Stimulated activated CD8-positive, alpha-beta memory T cell treated with anti-CD3 and anti-CD28 coated beads, Interleukin-12 subunit alpha, Interleukin-12 subunit beta, amount 100 ng/mL, for 4 hours (primary cell): ENCODE results near the gene ALDH1A3.

ENCODE experiments used
- DNase-seq: peaks from one replicate; pipeline ENCODE4 v3.0.0-alpha.2; 2020; ENCODE audit warnings: low read depth

The ALDH1A3 gene

DNA sequence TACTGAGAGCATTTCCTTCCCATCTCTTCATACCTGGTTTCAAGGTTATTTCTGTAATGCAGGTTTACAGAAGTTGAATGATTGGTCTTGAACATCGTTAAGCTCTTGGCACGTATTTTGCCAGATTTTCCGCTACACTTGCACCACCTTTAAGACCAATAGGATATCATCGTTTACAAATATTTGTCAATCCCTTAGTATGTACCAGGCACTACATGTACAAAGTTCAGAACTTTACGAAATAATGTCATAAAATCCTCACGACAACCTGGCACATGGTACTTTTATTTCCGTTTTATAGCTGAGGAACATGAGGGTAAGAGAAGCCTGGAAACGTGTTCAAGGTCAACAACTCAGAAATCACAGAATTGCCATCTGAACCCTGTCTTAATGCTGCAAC lies 45.8 kb downstream of the ALDH1A3 start:
- no peak for DNase-seq

DNA sequence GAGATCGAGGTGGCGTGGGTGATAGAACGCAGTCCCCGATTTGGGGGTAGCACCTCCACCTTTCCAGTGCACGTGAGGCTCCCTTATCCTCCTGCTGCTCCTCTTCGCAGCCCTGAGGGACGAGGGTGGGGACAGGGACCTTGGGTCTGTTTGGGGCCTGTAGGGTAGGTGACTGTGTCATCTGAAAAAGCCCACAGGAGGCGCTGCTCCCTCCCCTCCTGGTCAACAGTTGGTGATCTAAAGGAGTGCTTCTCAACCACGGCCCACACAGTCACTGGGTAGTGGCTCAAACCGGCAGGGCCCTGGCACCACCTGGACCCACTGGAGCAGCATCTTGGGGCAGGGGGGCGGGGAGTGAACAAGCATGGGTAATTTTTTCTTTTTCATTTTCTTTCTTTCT lies 46.6 kb downstream of the ALDH1A3 start:
- no peak for DNase-seq

DNA sequence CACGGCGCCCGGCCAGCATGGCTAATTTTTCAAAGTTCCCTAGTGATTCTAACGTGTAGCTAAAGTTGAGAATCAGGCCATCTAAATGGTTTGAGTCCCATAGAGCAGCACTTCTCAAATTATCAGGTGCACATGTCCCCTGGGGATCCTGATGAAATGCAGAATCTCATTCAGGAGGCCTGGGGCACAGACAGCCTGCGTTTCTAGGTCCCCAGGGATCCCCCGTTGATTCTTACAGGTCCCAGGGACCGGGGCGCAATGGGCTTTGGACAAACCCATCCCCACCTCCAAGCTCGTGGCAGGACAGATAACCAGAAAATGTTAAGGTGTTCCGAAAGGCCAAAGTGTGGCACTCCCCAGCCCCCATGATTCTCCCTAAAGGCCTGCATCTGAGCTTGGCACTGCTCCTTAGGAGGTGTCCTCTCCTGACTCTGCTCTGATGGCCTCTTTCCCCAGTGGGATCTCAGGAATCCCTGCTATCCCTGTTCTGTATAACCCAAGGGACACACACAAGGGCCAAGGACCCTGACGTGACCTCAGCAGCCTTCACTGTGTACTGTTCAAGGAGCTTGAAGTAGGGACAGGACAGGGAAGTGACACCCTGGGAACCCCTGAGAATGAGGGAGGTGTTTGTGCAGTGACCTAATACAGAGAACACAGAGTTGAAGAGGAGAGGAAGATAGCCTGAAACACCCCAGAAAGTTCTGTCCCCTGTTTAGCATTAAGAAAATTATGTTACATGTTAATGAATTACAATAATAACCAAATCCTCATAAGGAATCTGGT lies 47.5 kb downstream of the ALDH1A3 start:
- no peak for DNase-seq

DNA sequence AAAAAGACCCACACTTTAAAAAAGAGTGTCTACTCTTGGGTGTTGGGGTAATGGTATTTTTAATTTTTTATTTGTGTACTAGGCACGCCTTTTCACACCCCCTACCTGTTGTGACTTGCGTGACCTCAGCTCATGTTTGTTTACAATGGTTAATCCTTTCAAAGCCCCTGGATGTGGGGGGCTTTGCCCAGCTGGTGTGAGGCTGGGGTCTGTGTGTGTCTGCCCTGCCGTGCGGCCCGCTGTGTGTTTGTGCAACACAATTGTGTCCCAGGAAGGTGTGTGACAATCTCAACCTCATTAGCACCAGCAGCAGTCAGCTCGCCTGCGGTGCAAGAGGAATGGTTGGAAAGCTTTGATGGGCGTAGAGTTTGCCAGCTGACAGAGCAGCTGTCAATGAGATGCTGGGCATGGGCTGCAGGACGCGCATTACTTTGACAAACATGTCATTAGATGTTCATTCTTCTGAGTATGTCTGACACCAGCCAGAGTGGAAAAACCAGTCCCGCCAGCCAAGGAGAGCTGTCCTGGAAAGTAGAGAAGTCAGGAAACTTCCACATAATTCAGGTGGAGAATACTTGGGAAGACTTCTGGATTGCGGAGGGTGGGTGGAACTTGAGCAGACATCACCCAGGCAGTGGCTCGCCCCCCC lies 49.1 kb downstream of the ALDH1A3 start:
- no peak for DNase-seq

DNA sequence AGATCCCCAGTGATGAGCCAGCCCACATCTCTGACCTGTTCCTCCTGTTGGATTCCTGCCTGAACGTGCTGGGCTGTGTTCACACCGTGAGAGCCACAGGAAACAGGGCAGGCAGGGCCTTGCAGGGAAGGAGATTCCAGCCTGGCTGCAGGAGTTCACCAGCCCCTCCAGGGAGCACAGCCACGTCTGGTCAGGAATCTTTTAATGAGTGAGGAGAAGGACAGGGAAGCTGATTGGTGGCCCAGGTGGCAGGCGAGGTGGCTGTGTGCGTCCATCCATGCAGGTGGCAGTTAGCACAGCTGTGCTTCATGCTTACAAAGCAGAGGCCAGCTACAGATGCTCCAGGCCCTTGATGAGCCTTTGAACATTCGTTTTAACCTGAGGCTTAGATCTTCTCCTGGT lies 50.0 kb downstream of the ALDH1A3 start:
- DNase-seq: no peak

DNA sequence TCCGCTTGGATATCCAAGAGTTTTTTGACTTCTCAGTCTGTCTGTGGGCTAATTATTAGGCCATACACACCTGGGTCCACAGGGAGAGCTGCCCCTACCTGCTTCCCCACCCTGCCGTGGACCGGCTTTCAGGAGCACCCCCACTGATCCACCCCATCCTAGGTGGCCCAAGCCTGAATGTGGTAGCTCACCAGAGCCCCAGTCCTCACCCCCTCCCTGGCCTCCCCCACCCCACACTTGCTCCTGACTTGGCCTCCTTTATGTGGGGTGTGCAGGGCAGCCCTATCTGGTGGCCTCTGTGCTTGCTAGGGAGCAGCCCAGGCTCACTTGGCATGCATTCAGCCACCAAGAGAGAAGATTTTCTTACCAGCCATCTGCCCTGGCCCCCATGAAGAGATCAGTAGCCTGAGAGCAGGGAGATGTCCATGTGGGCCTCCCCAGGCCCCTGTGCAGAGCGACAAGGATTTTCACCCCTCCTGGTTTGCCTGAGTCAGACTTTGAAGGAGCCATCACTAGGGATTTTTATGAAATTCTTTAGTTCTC lies 50.7 kb downstream of the ALDH1A3 start:
- DNase-seq: no peak

DNA sequence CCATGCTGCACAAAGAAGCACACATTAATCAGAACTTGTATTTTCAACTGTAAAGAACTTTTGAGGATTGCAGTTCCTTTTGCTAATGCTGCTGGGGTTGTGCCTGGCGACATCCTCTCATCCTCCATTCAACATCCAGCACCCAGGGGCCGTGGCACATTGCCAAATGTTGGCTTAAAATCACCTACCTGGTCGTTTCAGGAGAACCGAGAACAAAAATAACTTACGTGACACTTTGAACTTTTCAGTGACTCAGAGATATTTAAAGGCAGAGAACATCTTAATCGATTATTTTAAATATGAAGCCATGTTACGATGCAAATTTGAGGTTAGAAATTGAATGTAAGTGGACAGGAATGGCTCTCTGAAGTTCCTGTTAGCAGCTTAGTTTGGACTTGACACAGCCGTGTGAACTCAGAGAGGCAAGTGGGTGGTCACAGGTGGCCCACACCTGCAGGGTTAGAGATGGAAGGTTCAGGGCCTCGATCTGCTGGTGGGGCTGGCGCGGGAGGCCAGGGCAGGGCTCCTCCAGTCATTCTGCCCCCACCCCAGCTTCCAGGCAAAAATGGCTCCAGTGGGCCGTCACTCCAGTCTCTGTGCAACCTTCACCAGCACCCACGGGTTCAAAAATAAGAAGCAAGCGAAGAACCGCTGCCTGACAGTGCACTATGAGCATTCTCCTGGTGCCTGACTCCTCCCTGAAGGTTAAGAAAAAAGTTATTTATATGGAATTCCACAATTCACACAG lies 51.7 kb downstream of the ALDH1A3 start:
- no peak for DNase-seq

DNA sequence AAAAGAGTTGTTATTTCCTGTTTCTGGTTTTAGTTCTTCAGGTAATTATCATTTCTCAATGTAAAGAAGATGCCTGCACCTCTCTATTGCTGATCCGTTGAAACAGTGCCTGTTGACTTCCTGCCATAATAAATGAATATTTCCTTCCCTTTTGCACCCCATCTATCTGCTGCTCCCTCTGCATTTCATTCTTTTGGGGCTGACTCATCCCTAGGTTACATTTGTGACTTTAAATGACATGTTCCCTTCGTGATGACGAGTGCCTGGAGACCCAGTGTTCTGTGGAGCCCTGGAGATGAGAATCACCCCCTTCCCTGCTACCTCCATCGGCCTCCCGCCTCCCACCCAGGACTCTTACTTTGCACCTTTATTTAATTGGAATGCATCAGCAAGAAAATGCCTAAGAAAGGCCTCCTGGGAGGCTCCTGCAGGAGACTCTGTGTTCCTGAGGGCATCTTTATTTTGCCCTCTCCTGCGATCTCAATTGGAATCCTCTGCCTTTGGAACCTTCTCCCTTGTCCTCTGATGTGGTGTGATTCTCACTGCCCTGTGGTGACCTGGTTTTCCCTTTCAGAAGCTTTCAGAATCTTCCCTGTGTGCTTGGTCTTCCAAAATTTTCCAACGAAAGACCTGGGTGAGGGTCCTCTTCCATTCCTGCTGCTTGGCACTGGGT lies 53.2 kb downstream of the ALDH1A3 start:
- no peak for DNase-seq

DNA sequence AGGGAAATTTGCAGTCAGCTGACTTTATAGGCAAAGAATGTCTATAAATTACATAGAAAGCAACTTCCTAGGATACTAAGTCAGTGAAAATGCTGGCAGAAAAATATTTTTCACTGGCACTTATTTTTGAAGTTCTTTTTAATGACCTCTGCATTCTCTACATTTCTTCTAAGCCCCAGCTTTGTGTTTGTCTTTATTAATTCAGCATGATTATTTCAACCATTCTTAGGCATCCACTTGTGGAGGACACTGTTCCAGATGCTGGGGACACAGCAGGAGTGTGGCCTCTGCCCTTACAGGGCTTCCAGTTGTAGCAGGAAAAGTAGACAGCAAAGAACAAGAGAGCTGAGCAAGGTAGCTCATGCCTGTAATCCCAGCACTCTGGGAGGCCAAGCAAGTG lies 54.5 kb downstream of the ALDH1A3 start:
- DNase-seq: no peak

DNA sequence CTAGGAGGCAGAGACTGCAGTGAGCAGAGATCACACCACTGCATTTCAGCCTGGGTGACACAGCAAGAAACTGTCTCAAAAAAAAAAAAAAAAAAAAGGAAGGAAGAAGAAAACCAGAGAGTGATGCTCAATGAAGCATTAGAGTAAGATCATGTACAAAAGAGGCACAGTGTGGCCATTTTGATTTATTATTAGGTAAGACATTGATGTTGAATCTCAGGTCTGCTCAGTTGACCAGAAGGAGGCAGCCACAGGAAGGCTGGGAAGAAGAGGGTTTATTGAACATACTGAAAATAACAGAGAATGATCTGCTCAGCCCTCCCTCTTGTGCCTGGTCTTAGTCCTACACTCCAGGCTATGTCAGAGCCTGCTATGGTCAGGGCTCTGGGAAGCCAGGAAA lies 55.1 kb downstream of the ALDH1A3 start:
- DNase-seq: no peak

DNA sequence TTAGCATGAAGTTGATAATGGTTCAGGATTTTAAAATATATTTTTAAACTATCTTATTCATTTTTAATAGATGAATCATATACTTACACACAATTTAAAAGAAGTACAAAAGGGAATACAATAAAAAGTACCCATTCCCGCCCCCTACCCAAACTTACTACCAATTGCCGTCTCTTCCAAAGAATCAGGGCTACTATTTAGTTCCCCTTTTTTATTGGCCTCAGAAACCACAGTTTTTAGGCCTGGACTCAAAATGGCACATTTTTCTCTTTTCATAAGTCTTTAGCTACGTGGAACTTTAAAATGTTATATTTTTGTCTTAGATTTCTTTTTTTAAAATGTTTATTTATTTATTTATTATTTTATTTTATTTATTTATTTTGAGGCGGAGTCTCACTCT lies 57.5 kb downstream of the ALDH1A3 start:
- no peak for DNase-seq

DNA sequence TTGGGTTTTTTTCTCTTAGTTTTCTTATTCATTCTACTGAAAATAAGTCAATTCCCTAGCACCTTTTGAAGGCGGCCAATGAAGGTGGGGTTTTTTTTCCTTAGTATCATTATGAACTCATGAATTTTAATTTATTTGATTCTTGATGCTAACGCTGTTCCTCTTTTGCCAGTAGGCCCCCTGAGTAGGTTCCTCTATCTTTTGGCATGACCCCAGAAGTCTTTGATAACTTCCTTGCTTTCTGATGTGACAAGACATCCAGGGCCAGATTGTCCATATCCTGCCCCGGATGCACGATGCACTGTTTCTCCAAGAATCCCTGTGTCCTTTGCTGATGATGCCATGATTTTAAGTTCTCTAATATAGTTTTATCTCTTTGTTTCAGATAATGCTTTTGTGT lies 60.2 kb downstream of the ALDH1A3 start:
- no peak for DNase-seq

DNA sequence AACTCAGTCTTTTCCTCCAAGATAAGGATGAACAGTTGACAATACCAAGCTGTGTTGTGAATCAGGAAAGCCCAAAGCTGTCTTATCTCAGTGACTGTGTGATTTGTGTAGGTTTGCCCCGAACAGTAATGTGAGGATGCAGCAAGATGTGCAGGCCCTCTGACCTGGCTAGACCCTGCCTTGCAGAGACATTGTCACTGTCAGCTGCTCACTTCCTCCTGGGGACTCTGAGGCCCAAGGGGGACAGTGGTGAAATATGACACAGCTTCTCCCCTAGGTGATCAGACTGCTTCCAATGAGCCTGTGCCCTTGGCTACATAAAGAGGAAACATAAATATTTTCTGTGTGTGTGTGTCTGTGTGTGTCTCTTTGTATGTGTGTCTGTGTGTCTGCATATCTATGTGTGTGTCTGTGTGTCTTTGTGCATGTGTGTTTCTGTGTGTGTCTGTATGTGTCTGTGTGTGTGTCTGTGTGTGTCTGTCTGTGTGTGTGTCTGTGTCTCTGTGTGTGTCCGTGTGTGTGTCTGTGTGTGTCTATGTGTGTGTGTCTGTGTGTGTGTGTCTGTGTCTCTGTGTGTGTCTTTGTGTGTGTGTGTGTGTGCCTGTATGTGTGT lies 61.2 kb downstream of the ALDH1A3 start:
- DNase-seq: no peak

DNA sequence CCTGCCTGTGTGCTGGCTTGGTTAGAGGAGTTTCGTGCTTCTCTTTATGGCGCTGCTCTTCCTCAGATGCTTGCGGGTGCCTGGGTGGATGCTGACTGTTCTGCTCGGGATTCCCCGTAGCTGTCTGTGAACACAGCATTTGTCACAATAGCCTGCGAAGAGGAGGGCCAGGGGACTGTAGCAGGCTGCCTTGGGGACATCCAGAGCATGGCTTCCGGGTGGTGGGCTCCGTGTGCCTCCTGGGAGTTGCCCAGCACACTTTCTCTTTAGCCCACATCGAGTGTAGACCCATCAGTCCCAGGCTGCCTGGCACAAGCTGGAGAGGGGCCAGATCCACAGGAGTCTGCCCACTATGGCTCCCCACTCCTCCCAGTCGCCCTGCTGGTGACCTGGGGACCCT lies 61.9 kb downstream of the ALDH1A3 start:
- DNase-seq: no peak

DNA sequence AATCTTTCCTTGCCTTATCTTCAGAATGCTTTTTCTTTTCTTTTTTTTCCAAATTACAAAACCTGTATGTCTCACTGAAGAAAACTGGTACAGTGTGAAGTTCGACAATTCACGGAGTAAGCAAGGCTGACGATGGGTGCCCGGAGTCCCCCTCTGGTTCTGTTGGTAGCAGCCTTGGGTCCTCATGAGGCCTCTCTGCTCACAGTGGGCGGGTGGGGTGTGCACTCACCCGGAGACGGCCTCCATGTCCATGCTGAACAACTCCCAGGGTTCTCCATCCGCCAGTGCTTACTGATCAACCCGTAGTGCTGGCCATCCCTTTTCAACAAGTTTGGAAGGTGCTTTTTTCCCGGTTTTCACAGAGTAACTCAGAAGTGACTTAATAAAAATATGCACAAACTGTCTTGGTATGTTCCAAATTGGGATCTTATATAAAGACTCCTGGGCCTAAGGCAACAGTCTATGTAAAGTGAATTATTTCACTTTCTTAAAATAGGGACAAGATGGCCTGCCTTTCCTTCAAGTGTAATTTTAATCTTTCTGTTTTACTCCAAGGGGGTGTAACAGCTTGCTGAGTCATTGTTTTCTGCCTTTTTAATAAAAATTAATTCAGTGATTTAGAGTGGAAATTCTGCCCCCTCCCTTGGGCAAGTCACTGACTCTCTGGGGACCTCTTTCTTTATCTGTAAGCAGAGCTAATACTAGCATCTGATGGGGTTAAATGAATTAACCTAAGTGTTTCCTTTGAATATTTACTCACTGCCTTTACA lies 63.2 kb downstream of the ALDH1A3 start:
- DNase-seq: no peak

DNA sequence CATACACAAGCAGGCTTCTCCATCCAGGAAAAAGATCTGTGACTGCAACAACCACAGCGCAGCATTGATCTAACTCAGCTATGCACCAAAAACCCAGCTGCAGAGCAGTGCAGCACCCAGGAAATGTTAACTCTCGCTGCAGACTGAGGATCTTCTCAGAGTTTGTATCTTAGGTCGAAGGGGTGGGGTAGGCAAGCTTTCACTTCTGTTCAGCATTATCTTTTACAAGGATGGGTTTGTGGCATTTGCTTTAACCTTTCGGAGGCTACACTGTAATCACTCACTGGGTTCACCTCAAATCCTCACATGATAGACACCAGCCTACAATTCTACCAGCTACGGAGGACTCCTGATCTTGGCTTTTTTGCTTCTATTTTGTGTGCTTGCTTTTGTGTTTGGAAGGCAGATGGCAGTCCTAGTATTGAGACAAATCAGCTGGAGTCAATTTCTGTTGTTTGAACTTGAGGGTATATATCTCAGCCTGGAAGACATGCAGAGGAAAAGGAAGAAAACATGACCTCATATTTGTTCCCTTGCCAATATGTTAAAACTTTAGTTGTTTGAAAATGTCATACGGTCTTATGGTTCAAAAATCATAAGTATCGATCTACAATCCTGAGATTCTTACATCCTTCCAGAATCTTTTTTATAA lies 64.7 kb downstream of the ALDH1A3 start:
- no peak for DNase-seq

DNA sequence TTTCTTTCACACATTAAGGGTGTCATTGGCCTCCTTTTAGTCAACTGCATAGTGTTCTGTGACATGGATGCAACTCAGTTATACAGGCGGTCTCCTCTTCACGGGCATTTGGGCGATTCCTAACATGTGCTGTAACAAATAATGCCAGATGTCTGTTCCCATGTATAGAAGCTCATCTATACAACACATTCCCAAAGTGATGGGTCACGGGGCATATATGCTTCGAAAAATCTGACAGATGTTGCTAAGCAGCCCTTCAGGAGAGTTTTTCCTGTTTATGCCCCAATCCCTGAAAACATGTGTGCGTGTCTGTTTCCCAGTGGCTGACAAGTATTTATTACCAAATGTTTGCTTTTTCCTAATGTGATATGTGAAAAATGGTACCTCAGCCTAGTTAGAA lies 65.4 kb downstream of the ALDH1A3 start:
- no peak for DNase-seq

DNA sequence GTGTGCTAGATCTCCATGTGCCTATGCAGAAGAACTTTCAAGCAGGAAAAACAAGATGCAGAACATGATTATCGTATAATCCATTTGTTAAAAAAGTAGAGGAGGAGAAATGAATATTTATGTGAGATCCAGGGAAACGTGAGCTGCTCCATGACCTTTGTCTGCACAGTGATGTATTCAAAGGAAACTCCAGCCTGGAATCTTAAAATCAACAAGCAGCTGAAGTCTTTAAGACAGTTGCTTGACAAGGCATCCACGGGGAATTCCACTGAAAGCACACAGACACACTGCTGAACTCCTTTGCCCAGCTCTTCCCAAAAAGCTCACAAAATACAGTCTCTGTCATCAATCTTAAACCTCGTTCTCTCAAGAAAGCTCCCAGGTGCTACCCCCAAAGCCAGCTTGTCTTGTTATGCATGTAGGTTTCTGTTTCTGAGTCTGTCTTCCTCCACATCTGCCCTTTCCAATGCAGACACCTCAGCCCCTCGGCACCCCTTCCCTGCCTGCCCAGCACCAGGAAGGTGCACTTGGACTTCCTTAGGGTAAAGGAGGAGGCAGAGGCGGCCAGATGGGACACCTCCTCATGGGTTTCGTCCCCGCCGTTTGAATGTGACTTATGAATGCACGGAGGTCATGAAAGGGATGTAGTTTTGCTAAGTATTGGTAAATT lies 68.3 kb downstream of the ALDH1A3 start:
- DNase-seq: no peak

DNA sequence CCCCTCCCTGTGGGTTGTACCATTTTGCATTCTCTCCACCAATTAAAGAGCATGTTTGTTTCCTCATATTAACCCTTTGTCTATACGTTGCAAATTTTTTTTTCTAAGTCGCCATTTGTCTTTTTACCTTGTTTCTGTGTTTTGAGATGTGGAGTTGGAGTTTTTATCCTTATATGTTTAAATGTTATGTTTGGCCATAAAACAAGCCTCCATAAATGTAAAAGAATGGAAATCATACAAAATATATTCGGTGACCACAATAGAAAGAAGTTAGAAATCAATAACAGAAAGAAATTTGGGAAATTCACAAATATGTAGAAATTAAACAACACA lies 68.8 kb downstream of the ALDH1A3 start:
- DNase-seq: no peak

DNA sequence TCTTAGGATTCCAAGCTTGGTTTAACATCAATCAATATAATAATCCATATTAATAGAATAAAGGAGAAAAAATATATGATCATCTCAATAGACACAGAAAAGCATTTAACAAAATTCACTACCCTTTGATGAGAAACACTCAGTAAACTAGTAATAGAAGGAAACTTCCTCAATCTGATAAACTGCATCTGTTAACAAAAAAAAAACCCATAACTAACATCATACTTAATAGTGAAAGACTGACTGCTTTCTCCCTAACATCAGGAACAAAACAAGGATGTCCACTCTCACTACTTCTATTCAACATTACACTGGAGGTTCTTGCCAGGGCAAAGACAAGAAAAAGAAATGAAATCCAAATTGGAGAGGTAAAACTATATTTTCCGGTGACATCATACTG lies 70.1 kb downstream of the ALDH1A3 start:
- DNase-seq: no peak
